ENCODE measurements around the gene DPP4. TPM values are rescaled to one million over a fixed set of nuclear protein-coding genes. Genes with fewer than 3 reads are reported as not detected.
A peak's percentile ranks its signal among the peaks of the same experiment; 100 is the strongest.

DPP4 gene
- total and polyA plus RNA-seq, 2 donors (not counting 3 experiments of a cell fraction or from before 2014, with no cell fraction given): 0.84 to 6.2 TPM

- Histone ChIP-seq H3K27ac (ENCODE audit: insufficient read depth, low read depth, low read length) (no peak overlapping the region), H3K36me3 (ENCODE audit: control insufficient read depth in 2 of 2, extremely low read depth in 1 of 2, insufficient read depth in 2 of 2, low read length in 2 of 2) (no peaks in the 10 kb centered on the region), H2AFZ (ENCODE audit: low read depth, low read length) (no peak overlapping the region), H3K9me3 (replicated peaks; ENCODE audit: control insufficient read depth, insufficient read depth, low read length) (no peaks in the 10 kb centered on the region), H3K4me1 (ENCODE audit: control insufficient read depth, extremely low read depth, insufficient read depth, low read length) (peaks cover 5% of the 10 kb centered on the region), H3K9ac (replicated peaks; ENCODE audit: extremely low read depth, insufficient read depth, low read length) (no peak overlapping the region), H3K4me2 (ENCODE audit: insufficient read depth, low read length) (no peak overlapping the region), H4K20me1 (replicated peaks; ENCODE audit: control insufficient read depth, extremely low read depth, insufficient read depth, low read length) (no peaks in the 10 kb centered on the region), H3K4me3 (replicated peaks in 1 of 3; ENCODE audit: insufficient read depth in 1 of 3, low read depth in 1 of 3, low read length in 3 of 3) (no peak overlapping the region), H3K27me3 (ENCODE audit: control insufficient read depth in 2 of 2, insufficient read depth in 2 of 2, low read length in 2 of 2) (no peaks in the 10 kb centered on the region), H3K79me2 (ENCODE audit: control insufficient read depth, insufficient read depth, low read length) (no peaks in the 10 kb centered on the region), H3K9me1 (replicated peaks; ENCODE audit: control insufficient read depth, extremely low read depth, insufficient read depth, low read length) (no peaks in the 10 kb centered on the region)
- CTCF ChIA-PET: interaction anchor here (1.0 kb wide), 1 partner anchor 22 kb away, joined by 3 read pairs; no protein-coding TSS in a partner anchor
- TF ChIP-seq MAX (IDR thresholded peaks at IDR 0.05; ENCODE audit: insufficient read depth, insufficient read length) (no peak), POLR2A (IDR thresholded peaks at IDR 0.05; ENCODE audit: low read depth, low read length) (no peak), MYC (IDR thresholded peaks at IDR 0.05; ENCODE audit: low read depth, low read length) (no peak), FOS (IDR thresholded peaks at IDR 0.05; ENCODE audit: borderline replicate concordance, insufficient read depth, low read length) (peak; percentile 72), CTCF (IDR thresholded peaks at IDR 0.05; ENCODE audit: extremely low read depth in 1 of 2, insufficient read depth in 1 of 2, low read depth in 1 of 2, low read length in 2 of 2) (no peak)
- FAIRE-seq (peak; percentile 49), DNase-seq (ENCODE audit: low read depth, low spot score) (peak; percentile 42)
- dilution Hi-C loops (cut with MboI; ENCODE audit: extremely low pct_ligation_motif_present, low sequenced_read_pairs) (no loop called here), intact Hi-C loops (cut with micrococcal nuclease) (no loop called here)
- BruUV-seq (replicated peaks): no TSS peak
- POLR2A ChIA-PET: no interaction called here
Observed at GRCh38 chr2:162029287-162029901, 44.6 kb downstream of the DPP4 start.

GRCh38 chr2:162028511-162028910, 45.5 kb downstream of the DPP4 start:
- Histone ChIP-seq H2AFZ (ENCODE audit: low read depth, low read length) (no peak overlapping the region), H3K4me3 (replicated peaks in 1 of 3; ENCODE audit: insufficient read depth in 1 of 3, low read depth in 1 of 3, low read length in 3 of 3) (no peak overlapping the region), H3K27ac (ENCODE audit: insufficient read depth, low read depth, low read length) (no peak overlapping the region), H3K4me2 (ENCODE audit: insufficient read depth, low read length) (no peak overlapping the region), H3K4me1 (ENCODE audit: control insufficient read depth, extremely low read depth, insufficient read depth, low read length) (peaks cover 5% of the 10 kb centered on the region), H3K79me2 (ENCODE audit: control insufficient read depth, insufficient read depth, low read length) (no peaks in the 10 kb centered on the region), H3K27me3 (ENCODE audit: control insufficient read depth in 2 of 2, insufficient read depth in 2 of 2, low read length in 2 of 2) (no peaks in the 10 kb centered on the region), H3K9ac (replicated peaks; ENCODE audit: extremely low read depth, insufficient read depth, low read length) (no peak overlapping the region), H3K9me3 (replicated peaks; ENCODE audit: control insufficient read depth, insufficient read depth, low read length) (no peaks in the 10 kb centered on the region), H3K9me1 (replicated peaks; ENCODE audit: control insufficient read depth, extremely low read depth, insufficient read depth, low read length) (no peaks in the 10 kb centered on the region), H3K36me3 (ENCODE audit: control insufficient read depth in 2 of 2, extremely low read depth in 1 of 2, insufficient read depth in 2 of 2, low read length in 2 of 2) (no peaks in the 10 kb centered on the region), H4K20me1 (replicated peaks; ENCODE audit: control insufficient read depth, extremely low read depth, insufficient read depth, low read length) (no peaks in the 10 kb centered on the region)
- TF ChIP-seq MAX (IDR thresholded peaks at IDR 0.05; ENCODE audit: insufficient read depth, insufficient read length) (no peak), FOS (IDR thresholded peaks at IDR 0.05; ENCODE audit: borderline replicate concordance, insufficient read depth, low read length) (no peak), EZH2 (IDR thresholded peaks at IDR 0.05; ENCODE audit: borderline replicate concordance, low read depth, low read length, severe bottlenecking) (no peak), GATA2 (IDR thresholded peaks at IDR 0.05; ENCODE audit: insufficient read depth, insufficient read length, low read depth, low read length) (no peak), MYC (IDR thresholded peaks at IDR 0.05; ENCODE audit: low read depth, low read length) (no peak), JUN (IDR thresholded peaks at IDR 0.05; ENCODE audit: borderline replicate concordance, insufficient read depth, insufficient read length, low read depth) (no peak)
- CTCF ChIA-PET: interaction anchor here (1.0 to 2.2 kb wide), 2 partner anchors 21 kb away, joined by 3 to 9 read pairs; no protein-coding TSS in a partner anchor
- BruUV-seq (replicated peaks): no TSS peak
- FAIRE-seq: no peak
- dilution Hi-C loops (cut with MboI; ENCODE audit: extremely low pct_ligation_motif_present, low sequenced_read_pairs) (no loop called here), intact Hi-C loops (cut with micrococcal nuclease) (no loop called here)
- POLR2A ChIA-PET: no interaction called here
- DNase-seq (ENCODE audit: low read depth, low spot score): no peak
